ENCODE data around the gene ASTN2.

The ASTN2 gene

DNA sequence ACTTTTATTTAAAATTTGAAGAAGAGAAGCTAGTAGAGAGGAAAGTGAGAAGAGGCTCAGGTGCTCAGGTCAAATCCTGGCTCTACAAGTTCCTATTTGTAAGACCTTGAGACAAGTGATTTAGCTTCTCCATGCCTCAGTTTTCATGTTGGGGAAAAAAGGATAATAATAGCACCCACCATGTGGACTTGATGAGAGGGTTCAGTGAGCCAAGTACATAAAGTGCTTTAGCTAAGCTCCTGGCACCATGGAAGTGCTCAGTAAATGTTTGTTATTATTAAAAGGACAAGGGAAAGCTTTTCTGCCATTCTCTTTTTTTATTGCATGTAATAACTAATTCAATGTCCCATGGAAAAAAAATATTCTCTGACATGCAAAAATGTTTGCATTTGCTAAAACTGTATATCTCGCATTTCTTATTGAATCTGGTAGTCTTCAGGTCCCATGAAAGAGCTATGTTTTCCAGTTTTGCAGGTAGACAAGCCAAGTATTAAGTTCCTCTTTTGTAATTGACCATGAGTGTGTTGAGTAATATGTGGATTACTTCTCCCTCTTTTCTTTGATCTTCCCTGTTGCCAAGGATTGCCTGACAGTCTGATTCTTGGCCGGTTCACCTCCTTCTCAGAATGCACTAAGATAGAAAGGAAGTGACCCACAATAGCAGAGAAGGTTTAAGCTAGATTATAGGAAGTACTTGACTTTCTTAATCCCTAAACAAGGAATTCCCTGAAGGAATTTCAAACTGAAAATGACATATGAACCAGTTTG lies 773.4 kb downstream of the ASTN2 start:
- DNase-seq: no peak

DNA sequence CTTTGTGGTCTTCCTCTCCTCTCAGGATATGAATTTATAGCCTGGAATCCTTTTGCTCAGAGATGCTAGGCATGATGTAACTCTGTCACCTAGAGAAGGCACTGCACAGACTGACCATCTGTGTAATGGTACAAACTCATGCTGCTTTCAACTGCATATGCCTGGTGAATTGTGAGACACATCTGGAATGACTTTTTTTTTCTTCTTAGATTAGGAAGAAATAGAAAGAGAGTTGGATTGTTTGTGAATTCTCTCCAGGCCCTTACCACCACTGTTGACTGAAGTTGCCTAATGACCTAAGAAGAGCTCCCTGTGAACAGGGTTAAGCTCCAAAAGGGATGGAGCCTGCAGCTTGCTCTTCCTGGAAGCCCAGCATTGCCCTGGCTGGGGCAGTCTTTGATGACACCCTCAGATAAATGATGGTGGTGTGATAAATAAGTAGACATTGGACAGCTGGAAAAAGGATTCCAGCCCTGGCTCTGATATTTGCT lies 775.6 kb downstream of the ASTN2 start:
- no peak for DNase-seq

DNA sequence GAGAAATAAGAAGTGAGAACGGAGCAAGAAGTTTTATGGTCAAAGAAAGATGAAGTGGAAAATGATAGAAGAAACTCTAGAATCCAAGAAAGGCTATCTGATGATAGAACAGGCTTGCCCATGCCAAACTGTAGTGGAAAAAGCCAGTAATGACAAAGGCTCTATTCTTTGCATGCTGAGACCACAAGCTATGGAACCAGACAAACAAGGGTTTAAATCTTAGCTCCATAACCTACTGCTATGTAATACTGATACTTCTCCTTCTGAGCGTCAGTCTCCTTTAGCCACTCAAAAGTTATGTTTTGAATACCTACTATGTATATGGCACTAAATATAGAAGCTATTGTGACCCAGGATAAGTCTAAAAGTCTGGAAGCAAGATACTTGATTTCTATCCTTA lies 778.9 kb downstream of the ASTN2 start:
- DNase-seq: no peak

DNA sequence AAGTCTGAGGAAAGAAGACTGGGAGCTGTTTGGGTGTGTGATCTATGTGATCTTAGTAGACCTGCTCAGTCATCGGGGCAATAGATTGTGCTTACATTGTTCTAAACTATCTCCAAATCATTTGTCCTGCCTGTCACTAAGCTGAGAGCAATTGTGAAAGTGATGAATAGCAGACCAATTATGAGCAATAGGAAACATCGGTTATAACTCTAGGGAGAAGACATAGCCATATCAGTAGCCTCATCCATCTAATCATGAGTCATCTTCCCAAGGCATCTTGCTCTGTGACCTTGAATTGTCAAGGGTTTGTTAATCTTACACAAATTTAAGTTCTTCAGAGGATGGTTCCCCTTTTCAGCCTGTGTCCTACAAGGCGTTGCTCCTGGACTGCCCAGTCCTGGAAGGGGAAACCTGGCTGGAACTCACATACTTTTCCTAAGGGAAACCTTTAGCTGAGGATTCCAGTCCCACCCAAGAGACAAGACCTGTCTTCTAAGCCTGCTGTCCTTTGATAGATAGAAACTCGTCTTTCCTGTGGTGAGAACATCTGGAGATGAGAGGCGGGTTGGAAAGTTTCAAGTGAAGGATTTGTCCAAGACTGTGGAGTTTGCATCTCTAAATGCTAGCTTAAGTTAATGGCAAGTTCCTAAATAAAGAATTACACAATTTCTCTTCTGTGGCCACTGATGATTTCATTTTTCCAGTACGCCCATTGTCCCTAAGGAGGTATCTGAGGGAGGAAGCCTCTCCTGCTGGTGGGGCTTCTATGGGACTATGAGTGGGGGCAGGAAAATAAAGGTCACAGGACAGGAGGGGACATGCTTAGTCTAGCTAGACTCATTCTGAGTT lies 781.6 kb downstream of the ASTN2 start:
- no peak for DNase-seq

DNA sequence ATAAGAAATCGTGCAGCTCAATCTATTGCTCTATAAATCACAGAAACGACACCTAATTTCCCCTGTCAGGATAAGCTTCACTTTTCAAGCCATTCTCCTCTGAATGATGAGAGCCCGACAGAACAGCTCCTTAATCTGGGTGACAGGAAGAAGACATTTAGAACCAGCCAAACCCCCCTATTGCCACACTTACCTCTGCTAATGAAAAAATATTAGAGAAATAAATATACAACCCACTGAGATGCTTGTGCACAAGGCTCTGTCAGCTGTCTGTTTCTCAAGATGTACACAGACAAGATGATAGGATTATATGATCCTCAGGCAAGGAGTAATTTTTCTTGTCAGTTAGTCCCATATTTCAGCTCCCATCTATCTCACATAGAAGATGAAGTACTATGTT lies 785.2 kb downstream of the ASTN2 start:
- DNase-seq: no peak

DNA sequence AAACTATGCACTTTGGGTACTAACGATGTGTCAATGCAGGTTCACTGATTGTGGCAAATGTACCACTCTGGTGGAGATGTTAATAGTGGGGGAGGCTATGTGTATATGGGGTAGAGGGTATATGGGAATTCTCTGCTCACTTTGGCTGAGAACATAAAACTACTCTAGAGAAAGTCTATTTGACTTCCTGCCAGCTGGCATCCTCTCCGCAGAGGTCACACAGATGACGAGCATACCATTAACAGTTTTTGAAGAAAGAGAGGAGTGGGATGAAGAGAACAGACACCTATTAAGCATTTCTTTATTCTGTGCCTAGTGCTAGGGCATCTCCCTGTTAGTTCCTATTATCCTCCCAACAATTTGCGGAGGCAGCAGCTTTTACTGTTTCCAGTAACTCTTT lies 786.1 kb downstream of the ASTN2 start:
- DNase-seq: no peak

DNA sequence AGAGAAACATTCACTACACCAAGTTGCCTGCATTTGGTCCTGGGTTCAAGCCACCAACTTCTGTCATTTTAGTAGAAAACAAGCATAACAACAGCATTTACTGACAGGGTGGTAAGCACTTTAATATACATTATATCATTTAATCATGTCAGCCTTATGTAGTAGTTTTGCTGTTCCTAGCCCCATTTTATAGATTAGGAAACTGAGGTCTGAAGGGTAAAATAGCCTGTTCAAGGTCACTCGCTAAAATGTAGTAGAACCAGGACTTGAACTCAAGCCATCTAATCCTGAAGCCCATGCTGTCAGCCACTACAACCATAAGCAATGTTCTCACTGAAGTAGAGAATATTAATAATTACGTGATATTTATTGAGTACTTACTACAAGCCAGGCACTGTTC lies 787.4 kb downstream of the ASTN2 start:
- DNase-seq: no peak

DNA sequence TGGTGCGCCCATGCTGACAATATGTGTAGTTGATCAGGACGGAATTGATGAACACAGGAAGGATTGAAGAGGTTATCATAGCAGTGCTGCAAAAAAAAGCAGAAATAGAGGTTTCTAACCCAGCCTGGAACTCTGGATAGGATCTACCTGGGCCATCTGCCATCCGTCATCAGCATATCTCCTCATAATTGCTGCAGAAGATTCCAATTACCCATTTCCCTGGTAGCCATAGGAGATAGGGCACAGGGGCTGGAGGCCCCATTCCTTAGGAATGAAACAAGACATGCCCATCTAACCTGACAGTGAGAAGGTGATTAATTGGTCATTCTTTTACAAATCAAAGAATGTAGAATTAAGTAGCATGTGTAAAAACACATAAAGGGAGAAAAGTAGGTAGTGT lies 788.1 kb downstream of the ASTN2 start:
- no peak for DNase-seq

DNA sequence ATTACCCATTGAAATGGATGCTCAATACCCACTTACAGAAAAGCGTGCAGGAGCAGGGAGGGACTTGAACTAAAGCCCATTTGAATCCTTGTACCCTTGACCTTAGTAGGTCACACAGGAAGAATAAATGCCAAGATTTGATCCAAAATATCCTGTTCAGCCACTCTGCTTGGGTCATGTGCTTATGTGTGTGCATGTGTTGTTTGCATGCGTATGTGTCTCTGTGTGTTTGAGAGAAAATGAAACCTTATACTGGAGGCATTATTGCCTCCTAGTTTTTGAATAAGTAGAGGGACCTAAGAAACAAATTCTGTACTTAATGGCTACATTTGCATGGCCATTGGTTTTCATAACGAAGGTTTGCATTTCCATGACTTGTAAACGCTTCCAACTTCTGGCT lies 791.1 kb downstream of the ASTN2 start:
- no peak for DNase-seq

DNA sequence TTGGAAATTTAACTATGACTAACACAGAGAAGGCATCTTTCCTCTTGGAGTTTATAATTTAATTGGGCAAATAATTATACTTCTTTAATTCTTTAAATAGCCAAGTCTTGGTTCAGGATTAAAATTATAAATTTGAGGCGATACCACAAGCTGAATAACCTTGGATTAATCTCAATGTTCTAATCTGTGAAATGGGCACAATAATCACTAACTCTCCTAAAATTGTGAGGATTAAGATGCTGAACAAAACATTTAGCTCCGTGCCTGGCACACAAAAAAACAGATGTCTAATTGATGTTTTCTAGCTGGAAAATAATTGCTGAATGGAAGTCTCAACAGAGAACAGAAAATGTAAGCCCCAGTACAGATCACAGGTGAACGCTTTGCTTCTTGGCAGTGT lies 797.5 kb downstream of the ASTN2 start:
- no peak for DNase-seq

DNA sequence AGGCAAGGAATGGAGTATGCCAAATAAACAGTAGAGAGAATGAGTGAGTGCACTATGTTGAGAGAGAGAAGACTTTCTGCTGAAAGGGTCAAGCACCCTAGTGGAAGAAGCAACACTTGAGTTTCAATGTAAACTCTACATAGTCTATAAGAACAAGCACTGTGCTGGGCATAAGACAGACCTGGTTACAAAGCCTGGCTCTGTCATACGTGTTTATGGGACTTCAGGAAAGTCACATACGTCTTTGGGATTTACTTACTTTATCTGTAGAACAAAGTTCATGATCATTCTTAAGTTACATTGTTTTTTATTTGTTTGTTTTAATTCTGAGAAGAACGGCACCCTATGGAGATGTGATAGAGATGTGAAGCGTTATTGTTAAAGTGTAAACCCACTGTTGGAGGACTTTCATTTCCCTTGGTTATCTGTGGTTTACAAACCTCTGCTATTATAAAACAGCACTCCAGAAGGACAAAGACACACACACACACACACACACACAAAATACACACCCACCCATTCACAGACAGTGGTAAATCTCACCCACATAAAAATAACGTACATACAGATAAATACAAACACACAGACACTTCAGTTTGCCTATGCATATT lies 798.4 kb downstream of the ASTN2 start:
- DNase-seq: no peak

DNA sequence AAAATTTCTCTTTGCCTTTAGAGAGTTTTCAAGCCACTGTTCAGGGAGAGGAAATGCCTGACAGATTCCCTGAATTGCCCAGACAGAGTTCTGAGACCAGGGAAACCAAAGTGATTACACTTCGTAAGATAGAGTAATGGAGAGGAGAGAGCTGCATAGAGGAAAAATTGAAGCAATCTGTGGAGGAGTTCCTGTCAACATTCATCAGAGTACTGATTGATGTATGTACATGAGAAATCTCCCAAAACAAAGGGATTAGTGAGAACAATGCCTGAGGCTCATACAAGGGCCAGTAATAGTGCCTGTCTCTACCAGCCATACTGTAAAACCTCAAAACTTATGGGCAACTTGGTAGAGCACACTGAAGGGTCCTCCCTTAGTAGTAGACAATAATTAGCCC lies 806.8 kb downstream of the ASTN2 start:
- no peak for DNase-seq

DNA sequence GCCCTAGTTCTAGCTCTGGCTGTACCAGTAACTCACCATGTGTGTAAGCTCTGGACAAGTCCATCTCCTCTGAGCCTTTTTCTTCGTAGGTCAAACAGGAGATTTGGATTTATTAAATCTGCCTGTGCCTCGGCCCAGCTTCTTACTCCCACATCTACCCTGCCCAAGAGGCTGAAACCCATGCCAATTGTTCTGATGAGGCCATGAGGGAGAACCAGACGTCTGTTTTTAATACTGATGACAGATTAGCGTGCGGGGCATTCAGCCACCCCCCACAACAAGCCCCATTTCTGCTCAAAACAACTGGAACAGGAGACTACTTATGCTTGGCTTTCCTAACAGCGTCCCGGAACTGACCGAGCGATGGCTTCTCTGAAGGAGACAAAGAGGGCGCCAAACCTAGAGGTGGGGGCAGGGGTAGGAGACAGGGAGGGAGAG lies 808.9 kb downstream of the ASTN2 start:
- no peak for DNase-seq

DNA sequence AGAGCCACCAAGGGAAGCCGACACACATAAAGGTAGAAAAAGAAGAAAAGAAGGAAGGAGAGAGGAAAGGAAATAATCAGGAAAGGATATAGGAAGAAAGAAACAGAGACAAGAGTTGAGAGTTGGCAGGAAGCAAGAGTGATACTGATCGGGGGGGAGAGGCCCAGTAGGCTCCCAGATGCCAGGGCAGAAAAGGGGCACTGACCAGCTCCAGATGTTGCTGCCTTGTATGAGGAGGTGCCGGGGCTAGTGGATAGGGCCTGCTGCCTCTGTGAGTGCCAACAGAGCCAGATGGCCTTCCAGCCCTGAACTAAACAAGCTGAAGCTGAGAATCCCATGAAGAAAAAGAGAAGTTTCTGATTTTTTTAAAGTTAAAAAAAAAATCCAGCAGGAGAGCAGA lies 809.8 kb downstream of the ASTN2 start:
- no peak for DNase-seq

DNA sequence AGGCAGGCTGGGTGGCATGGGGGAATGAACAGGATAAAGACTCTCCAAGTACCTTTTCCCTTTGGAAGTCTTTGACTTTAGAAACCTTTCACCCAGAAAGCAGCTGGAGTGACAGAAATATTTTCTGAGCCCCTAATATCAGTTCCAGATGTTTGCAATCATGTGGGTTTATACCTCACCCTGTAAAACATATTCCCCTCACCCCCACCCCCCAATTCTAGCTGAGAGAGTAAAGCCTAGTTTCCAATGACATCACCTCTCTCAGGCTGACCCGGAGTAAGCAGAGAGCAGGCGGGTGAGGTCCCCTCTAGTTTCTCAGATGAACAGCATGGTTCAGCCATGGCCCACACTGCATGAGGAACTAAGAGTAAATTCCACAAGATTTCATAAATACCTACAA lies 810.6 kb downstream of the ASTN2 start:
- DNase-seq: no peak

DNA sequence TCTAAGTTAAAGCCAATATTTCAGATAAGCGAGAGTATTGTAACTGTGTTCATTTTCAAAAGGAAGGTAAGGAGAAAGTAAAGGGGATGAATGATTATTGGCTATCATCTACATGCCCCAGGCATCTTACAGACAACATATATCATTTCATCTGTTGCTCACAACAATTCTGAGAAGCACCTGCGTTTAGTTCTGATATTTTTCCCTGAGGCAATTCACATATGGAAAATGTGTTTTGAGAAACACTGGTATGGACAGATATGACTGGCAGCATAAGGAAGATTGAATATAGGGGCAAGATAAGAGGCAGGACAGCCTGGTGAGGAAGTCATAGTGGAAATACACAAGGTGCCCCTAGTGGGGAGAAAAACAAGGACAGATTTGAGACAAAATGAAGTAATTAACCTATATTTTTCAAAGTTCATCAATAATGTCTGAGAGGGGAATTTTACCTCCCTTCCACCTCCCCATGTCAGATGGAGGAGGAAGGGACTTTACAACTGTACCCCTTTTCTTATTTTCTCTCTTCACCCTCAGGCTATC lies 815.4 kb downstream of the ASTN2 start:
- no peak for DNase-seq

DNA sequence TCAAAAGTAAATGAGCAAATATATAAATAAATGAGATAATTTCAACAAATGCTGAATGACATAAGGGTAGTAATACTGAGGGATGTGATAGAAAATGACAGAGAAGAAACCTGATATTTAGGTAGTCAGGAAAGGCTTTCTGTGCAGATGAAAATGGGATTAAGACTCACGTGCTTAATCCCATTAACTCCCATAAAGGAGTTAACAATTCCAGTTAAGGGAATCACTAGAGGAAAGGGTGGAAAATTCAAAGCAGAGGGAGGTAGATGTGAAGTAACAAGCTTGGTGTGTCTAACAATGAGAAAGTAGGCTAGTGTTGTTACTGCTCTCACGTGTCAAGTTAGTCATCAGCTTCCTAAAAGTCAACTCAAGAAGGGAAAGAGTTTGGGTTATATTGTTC lies 818.2 kb downstream of the ASTN2 start:
- no peak for DNase-seq

DNA sequence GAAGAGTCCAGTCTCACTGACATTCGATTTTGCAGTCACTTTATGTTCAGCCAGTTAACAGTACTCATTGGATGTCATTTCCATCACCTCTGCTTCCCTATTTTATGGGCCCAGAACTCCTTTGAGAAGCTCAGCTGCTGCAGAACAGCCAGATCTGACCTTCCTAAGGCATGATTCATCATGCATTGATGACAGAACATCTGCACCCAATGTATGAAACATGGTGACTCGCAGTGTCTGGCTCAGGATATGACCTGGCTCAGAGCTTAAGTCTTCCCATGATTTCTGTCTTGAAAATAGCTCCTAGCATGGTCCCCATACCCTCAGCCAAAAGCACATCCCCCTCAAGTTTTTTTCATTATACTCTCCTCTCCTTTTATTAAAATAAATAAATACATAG lies 820.3 kb downstream of the ASTN2 start:
- DNase-seq: no peak

DNA sequence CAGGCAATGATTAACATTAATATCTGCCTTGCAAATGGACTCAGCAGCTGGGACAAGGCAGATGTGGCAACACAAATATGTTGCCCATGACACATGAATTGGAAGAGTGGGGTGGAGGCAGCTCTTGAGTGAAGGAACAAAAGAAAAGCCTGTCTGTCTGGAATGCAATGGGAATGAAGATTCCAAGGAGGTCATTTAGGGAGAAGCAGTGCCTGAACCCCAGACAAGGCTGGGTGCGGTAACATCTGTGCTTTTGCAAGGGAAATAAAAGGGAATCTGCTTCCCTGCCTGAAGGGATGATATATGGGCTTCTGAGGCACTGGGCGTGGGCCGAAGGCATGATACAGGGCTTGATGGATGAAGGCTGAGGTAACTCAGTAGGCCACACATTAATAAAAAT lies 821.9 kb downstream of the ASTN2 start:
- DNase-seq: no peak

DNA sequence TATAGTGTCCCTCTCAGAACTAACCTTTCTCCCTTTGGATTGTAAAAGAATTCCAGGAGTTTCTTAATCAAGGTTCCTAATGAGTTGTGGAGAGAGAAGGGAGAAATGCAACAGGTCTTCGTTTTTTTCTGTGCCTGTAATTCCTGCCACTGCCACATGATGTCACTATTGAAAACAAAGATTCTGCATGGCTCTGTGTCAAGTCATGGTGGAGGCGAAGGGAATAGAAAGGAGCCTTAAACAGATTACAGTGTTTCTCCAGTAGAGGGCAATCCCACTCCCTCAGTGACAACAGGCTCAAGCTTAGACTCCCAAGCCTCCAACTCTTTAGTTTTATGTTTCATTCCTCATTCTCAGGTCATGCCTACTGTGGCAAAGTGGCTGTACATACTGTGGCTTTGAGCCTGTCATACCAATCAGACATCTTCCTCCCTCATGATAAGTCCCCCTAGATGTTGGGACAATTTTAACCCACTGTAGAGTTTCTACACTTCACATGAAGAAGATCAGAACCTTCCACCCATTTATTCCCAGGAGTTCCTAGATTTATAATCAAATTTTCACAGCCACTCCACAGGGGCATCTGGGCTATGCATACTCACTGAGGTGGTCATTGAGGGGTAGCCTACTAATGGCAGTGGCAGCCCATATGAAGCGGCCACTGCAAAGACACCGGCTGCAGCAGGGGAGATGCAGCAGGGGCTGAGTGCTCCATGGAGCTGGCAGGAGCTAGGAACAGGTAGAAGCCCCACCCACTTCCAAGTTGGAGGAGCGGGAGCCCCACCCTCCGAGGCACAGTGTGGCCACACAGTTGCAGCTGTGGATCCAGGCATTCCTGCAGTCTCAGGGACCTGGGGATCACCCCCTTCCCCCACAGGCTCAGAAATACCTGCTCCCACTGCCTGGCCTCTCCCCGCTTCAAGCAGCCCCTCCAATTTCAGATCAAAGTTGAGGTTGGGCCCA lies 825.2 kb downstream of the ASTN2 start:
- peak; percentile 63 to 76 for DNase-seq

DNA sequence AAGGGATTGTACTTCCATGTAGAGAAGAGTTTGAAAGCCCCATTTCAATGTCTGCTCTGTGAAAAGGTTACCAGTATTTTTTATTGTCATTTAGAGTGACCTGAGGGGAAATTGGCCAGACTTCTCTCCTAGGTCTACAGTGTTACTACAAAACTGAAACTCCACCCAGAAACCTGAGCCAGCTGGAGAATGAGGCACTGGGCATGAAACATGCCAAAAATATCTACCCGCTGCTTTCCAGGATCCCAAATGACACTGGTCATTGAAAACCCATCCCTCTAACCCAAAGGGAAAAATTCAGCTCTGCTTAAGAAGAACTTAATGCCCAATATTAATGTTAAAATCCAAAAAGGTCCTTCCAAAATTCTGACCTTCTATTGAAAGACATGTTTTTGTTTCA lies 826.9 kb downstream of the ASTN2 start:
- no peak for DNase-seq

DNA sequence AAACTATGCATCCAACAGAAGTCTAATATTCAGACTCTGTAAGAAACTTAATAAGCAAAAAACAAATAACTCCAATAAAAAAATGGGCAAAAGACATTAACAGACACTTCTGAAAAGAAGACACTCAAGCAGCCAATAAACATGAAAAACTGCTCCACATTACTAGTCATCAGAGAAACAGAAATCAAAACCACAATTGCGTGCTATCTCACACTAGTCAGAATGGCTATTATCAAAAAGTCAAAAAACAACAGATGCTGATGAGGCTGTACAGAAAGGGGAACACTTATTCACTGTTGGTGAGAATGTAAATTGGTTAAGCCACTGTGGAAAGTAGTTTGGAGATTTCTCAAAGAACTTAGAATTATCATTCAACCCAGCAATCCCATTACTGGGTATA lies 829.0 kb downstream of the ASTN2 start:
- no peak for DNase-seq
